ENCODE measurements around the gene RBM8A.

- TF ChIP-seq CTCF (IDR thresholded peaks at IDR 0.05) (peak; percentile 89 to 97 (median 94)), POLR2A (IDR thresholded peaks at IDR 0.05) (peak in 1 of 4 donors; percentile 27)
Observed at GRCh38 chr1:145891587-145892485, 35.4 kb downstream of the RBM8A start.
